A549 (cell line): Measurements from ENCODE around the gene RPP30. TPM values are rescaled to one million over a fixed set of nuclear protein-coding genes. Genes with fewer than 3 reads are reported as not detected.

Source experiments
- ATOH8 ChIP-seq: fragments of 250-450 bp; sonication (Bioruptor Pico); IDR thresholded peaks from 2 replicates; pipeline ENCODE4 v1.5.0; 2020; ENCODE audit warnings: low read depth, mild to moderate bottlenecking, moderate library complexity
- BCL3 ChIP-seq: fragments of >200 bp; sonication (Bioruptor Twin); formaldehyde crosslinking; IDR thresholded peaks from 3 replicates; pipeline ENCODE4 v1.6.1; 2016
- BHLHE40 ChIP-seq: IDR thresholded peaks from 2 replicates; pipeline ENCODE4 v1.6.1; 2012; ENCODE audit warnings: low read depth, low read length, inconsistent platforms
- CEBPB ChIP-seq, 2 experiments: fragments of >200 bp in 1 of 2; sonication (Bioruptor Twin) in 1 of 2; formaldehyde crosslinking in 1 of 2; IDR thresholded peaks; 2 replicates each; pipeline ENCODE4 v1.6.1; 2012 to 2016
- CHD4 ChIP-seq: fragments of 200-600 bp; sonication (generic); IDR thresholded peaks from 2 replicates; pipeline ENCODE4 v1.6.1; 2016; ENCODE audit warnings: antibody characterized with exemption, mild to moderate bottlenecking, borderline replicate concordance
- CTCF ChIP-seq: fragments of >200 bp; sonication (Bioruptor Twin); formaldehyde crosslinking; IDR thresholded peaks from 3 replicates; pipeline ENCODE4 v1.5.1; 2016
- E2F6 ChIP-seq: IDR thresholded peaks from 2 replicates; pipeline ENCODE4 v1.6.1; 2012; ENCODE audit warnings: low read depth, borderline replicate concordance
- EHMT2 ChIP-seq: fragments of 200-600 bp; sonication (generic); IDR thresholded peaks from 2 replicates; pipeline ENCODE4 v1.6.1; 2016; ENCODE audit warnings: antibody characterized with exemption, low read depth, mild to moderate bottlenecking, moderate library complexity
- ELK1 ChIP-seq: fragments of 150-350 bp; IDR thresholded peaks from 2 replicates; pipeline ENCODE4 v1.6.1; 2014; ENCODE audit warnings: low read depth, mild to moderate bottlenecking, low read length
- EP300 ChIP-seq, 2 experiments: fragments of >200 bp; sonication (Bioruptor Twin); formaldehyde crosslinking; IDR thresholded peaks; 2 replicates in 1 of 2; 3 replicates in 1 of 2; pipeline ENCODE4 v1.6.1; 2016 to 2017
- FOSB ChIP-seq: fragments of 250-450 bp; sonication (Bioruptor Pico); IDR thresholded peaks from 2 replicates; pipeline ENCODE4 v1.5.0; 2020; ENCODE audit warnings: mild to moderate bottlenecking, moderate library complexity
- FOXS1 ChIP-seq: fragments of 250-450 bp; sonication (Bioruptor Pico); IDR thresholded peaks from 2 replicates; pipeline ENCODE4 v1.5.0; 2020; ENCODE audit warnings: mild to moderate bottlenecking, moderate library complexity
- HES2 ChIP-seq: fragments of >200 bp; sonication (Bioruptor Twin); formaldehyde crosslinking; IDR thresholded peaks from 2 replicates; pipeline ENCODE4 v1.6.1; 2016
- HEYL ChIP-seq: fragments of 250-450 bp; sonication (Bioruptor Pico); IDR thresholded peaks from 2 replicates; pipeline ENCODE4 v1.8.0; 2021; ENCODE audit warnings: mild to moderate bottlenecking, moderate library complexity
- HOXA7 ChIP-seq: fragments of 250-450 bp; sonication (Bioruptor Pico); IDR thresholded peaks from 2 replicates; pipeline ENCODE4 v1.5.0; 2020; ENCODE audit warnings: mild to moderate bottlenecking, moderate library complexity
- HOXB13 ChIP-seq: fragments of 250-450 bp; sonication (Bioruptor Pico); IDR thresholded peaks from 2 replicates; pipeline ENCODE4 v1.5.0; 2020; ENCODE audit warnings: low read depth, mild to moderate bottlenecking, moderate library complexity
- HOXB5 ChIP-seq: fragments of 250-450 bp; sonication (Bioruptor Pico); IDR thresholded peaks from 2 replicates; pipeline ENCODE4 v1.5.0; 2020; ENCODE audit warnings: mild to moderate bottlenecking, moderate library complexity
- JUN ChIP-seq, 2 experiments: fragments of >200 bp; sonication (Bioruptor Twin); formaldehyde crosslinking; IDR thresholded peaks; 2 replicates in 1 of 2; 3 replicates in 1 of 2; pipeline ENCODE4 v1.6.1; 2016 to 2017
- KDM1A ChIP-seq: fragments of 200-600 bp; sonication (generic); IDR thresholded peaks from 2 replicates; pipeline ENCODE4 v1.6.1; 2016; ENCODE audit warnings: low read depth, mild to moderate bottlenecking
- KDM5A ChIP-seq: fragments of 200-600 bp; sonication (generic); IDR thresholded peaks from 2 replicates; pipeline ENCODE4 v1.6.1; 2016; ENCODE audit warnings: antibody characterized with exemption, mild to moderate bottlenecking
- MAZ ChIP-seq: fragments of 150-350 bp; IDR thresholded peaks from 2 replicates; pipeline ENCODE4 v1.6.1; 2014; ENCODE audit warnings: antibody characterized with exemption, low read depth, low read length, borderline replicate concordance
- PBX3 ChIP-seq: IDR thresholded peaks from 2 replicates; pipeline ENCODE4 v1.6.1; 2012
- PHF8 ChIP-seq: fragments of 200-600 bp; sonication (generic); IDR thresholded peaks from 2 replicates; pipeline ENCODE4 v1.6.1; 2016; ENCODE audit warnings: low read depth, mild to moderate bottlenecking, antibody characterized with exemption, moderate library complexity, borderline replicate concordance
- RAD21 ChIP-seq, 2 experiments: fragments of >200 bp in 1 of 2; sonication (Bioruptor Twin) in 1 of 2; formaldehyde crosslinking in 1 of 2; IDR thresholded peaks in 1 of 2; conservative IDR thresholded peaks in 1 of 2; 2 replicates in 1 of 2; 3 replicates in 1 of 2; pipeline ENCODE4 v1.6.1; 2012 to 2018; ENCODE audit warnings: inconsistent platforms in 1 of 2
- RFX5 ChIP-seq: fragments of 450-650 bp; IDR thresholded peaks from 2 replicates; pipeline ENCODE4 v1.7.1; 2014; ENCODE audit warnings: antibody characterized with exemption, mild to moderate bottlenecking, moderate library complexity
- RNF2 ChIP-seq: fragments of 200-600 bp; sonication (generic); IDR thresholded peaks from 2 replicates; pipeline ENCODE4 v1.6.1; 2016; ENCODE audit warnings: low read depth, mild to moderate bottlenecking, antibody characterized with exemption, moderate library complexity, borderline replicate concordance
- SMC3 ChIP-seq: fragments of >200 bp; sonication (Bioruptor Twin); formaldehyde crosslinking; IDR thresholded peaks from 3 replicates; pipeline ENCODE4 v1.6.1; 2018; ENCODE audit warnings: inconsistent platforms
- SREBF2 ChIP-seq: fragments of 450-650 bp; IDR thresholded peaks from 2 replicates; pipeline ENCODE4 v1.6.1; 2014; ENCODE audit warnings: mild to moderate bottlenecking, moderate library complexity
- TFCP2L1 ChIP-seq: fragments of 250-450 bp; sonication (Bioruptor Pico); IDR thresholded peaks from 2 replicates; pipeline ENCODE4 v1.5.0; 2021; ENCODE audit warnings: mild to moderate bottlenecking
- TP53 ChIP-seq: fragments of 250-450 bp; sonication (Bioruptor Pico); IDR thresholded peaks from 2 replicates; pipeline ENCODE4 v1.5.0; 2021; ENCODE audit warnings: mild to moderate bottlenecking, moderate library complexity
- USF2 ChIP-seq: fragments of 450-650 bp; IDR thresholded peaks from 2 replicates; pipeline ENCODE4 v1.6.1; 2014; ENCODE audit warnings: antibody characterized with exemption
- ZC3H11A ChIP-seq: fragments of 450-650 bp; IDR thresholded peaks from 2 replicates; pipeline ENCODE4 v1.6.1; 2014; ENCODE audit warnings: antibody characterized with exemption, mild to moderate bottlenecking
- ZNF302 ChIP-seq: fragments of 250-450 bp; sonication (Bioruptor Pico); IDR thresholded peaks from 2 replicates; pipeline ENCODE4 v1.9.0; 2021; ENCODE audit warnings: inconsistent platforms, mild to moderate bottlenecking, moderate library complexity
- ZSCAN20 ChIP-seq: fragments of 250-450 bp; sonication (Bioruptor Pico); IDR thresholded peaks from 2 replicates; pipeline ENCODE4 v1.8.0; 2022; ENCODE audit warnings: mild to moderate bottlenecking, moderate library complexity
- polyA plus RNA-seq, 4 experiments: library from polyadenylated mRNA; depleted of rRNA in 3 of 4; stranded (reverse); fragments of >200 nt; fragmentation: RNase III in 1 of 4; extraction: RNeasy Plus Mini Kit Qiagen cat#74134 plus additional on column Dnase treatment in 1 of 4; gene quantifications; 2 replicates in 3 of 4; 3 replicates in 1 of 4; pipeline ENCODE4 v1.2.3, GENCODE V29; 2011 to 2017

The RPP30 gene
- polyA plus RNA-seq, 2 of the 4 experiments (the other 2 are of a cell fraction) = 54.3 to 70.9 TPM

GRCh38 chr10:90930971-90931871, 59.4 kb downstream of the RPP30 start (continued):
- TF ChIP-seq ELK1 = no peak
- no peak for TF ChIP-seq FOSB (CRISPR knock-in tag)
- TF ChIP-seq HOXB5 (CRISPR knock-in tag) = 0 out of 2 replicates have a peak, but pooled peaks have one; percentile 7
- no peak for TF ChIP-seq PHF8
- TF ChIP-seq CTCF = no peak
- TF ChIP-seq HES2 = no peak
- no peak for TF ChIP-seq HEYL (CRISPR knock-in tag)
- TF ChIP-seq ATOH8 (CRISPR knock-in tag) = 0 out of 2 replicates have a peak, but pooled peaks have one; percentile 13
- no peak for TF ChIP-seq BHLHE40
- peak in 1 of 2 experiments; percentile 70; a peak in 2 of 5 replicates for TF ChIP-seq EP300 (IDR thresholded peaks at IDR 0.05)
- TF ChIP-seq ZSCAN20 (CRISPR knock-in tag) = no peak
- TF ChIP-seq KDM5A = no peak
- no peak for TF ChIP-seq RAD21 (conservative IDR thresholded peaks at IDR 0.05 in 1 of 2, IDR thresholded peaks at IDR 0.05 in 1 of 2)
- 0 out of 2 replicates have a peak, but pooled peaks have one; percentile 26 for TF ChIP-seq E2F6
- TF ChIP-seq TP53 = no peak
- TF ChIP-seq ZC3H11A = no peak
- TF ChIP-seq CHD4 = no peak
- TF ChIP-seq HOXA7 (CRISPR knock-in tag) = no peak
- no peak for TF ChIP-seq RNF2
- no peak for TF ChIP-seq MAZ
- peak in 1 of 2 experiments; percentile 54; a peak in 1 of 4 replicates for TF ChIP-seq CEBPB (IDR thresholded peaks at IDR 0.05)
- TF ChIP-seq HOXB13 (CRISPR knock-in tag) = no peak
- TF ChIP-seq USF2 = no peak
- TF ChIP-seq BCL3 = no peak
- TF ChIP-seq KDM1A = no peak
- no peak for TF ChIP-seq JUN (IDR thresholded peaks at IDR 0.05)
- TF ChIP-seq FOXS1 = peak; percentile 21; the same call in 1 of the 2 replicates
- TF ChIP-seq ZNF302 (CRISPR knock-in tag) = no peak
- TF ChIP-seq SMC3 = no peak
- TF ChIP-seq TFCP2L1 (CRISPR knock-in tag) = no peak
- TF ChIP-seq PBX3 = no peak
- TF ChIP-seq EHMT2 = no peak
- TF ChIP-seq SREBF2 = no peak
- TF ChIP-seq RFX5 = no peak
